ENCODE data around the gene ANKRD11.
"Not testable (repeated sequence)": the region's sequence is repeated elsewhere in the genome, so short reads cannot be mapped to it uniquely, and the experiment has no call there.

The ANKRD11 gene

GRCh38 chr16:89473136-89473712 lies 17.1 kb downstream of the ANKRD11 start:
- no peak for TF ChIP-seq CTCF (conservative IDR thresholded peaks at IDR 0.05; ENCODE audit: low read length)
- H3K4me3 ChIP-seq (ENCODE audit: low read length) = no peak overlapping the region
- DNase-seq (ENCODE audit: low read depth) = no peak

GRCh38 chr16:89472711-89473075 lies 17.7 kb downstream of the ANKRD11 start:
- TF ChIP-seq CTCF (conservative IDR thresholded peaks at IDR 0.05; ENCODE audit: low read length) = no peak
- DNase-seq (ENCODE audit: low read depth) = no peak
- no peak overlapping the region for H3K4me3 ChIP-seq (ENCODE audit: low read length)

- no peak for DNase-seq (ENCODE audit: low read depth)
- TF ChIP-seq CTCF (conservative IDR thresholded peaks at IDR 0.05; ENCODE audit: low read length) = no peak
These were observed 23.0 kb downstream of the ANKRD11 start for GRCh38 chr16:89467382-89467781.

GRCh38 chr16:89466920-89467319 lies 23.4 kb downstream of the ANKRD11 start:
- TF ChIP-seq CTCF (conservative IDR thresholded peaks at IDR 0.05; ENCODE audit: low read length) = no peak
- no peak for DNase-seq (ENCODE audit: low read depth)
- H3K4me3 ChIP-seq (ENCODE audit: low read length) = no peak overlapping the region

More at GRCh38 chr16:89467382-89467781, 23.0 kb downstream of the ANKRD11 start:
- no peak overlapping the region for H3K4me3 ChIP-seq (ENCODE audit: low read length)

GRCh38 chr16:89463312-89463711 lies 27.0 kb downstream of the ANKRD11 start:
- not testable (repeated sequence) for DNase-seq (ENCODE audit: low read depth)

GRCh38 chr16:89462639-89463038 lies 27.7 kb downstream of the ANKRD11 start:
- not testable (repeated sequence) for H3K4me3 ChIP-seq (ENCODE audit: low read length); DNase-seq (ENCODE audit: low read depth)

More at GRCh38 chr16:89463312-89463711, 27.0 kb downstream of the ANKRD11 start:
- not testable (repeated sequence) for H3K4me3 ChIP-seq (ENCODE audit: low read length)

- DNase-seq (ENCODE audit: low read depth) = not testable (repeated sequence)
These were observed 28.5 kb downstream of the ANKRD11 start for GRCh38 chr16:89461890-89462289.

GRCh38 chr16:89460556-89460955 lies 29.8 kb downstream of the ANKRD11 start:
- TF ChIP-seq CTCF (conservative IDR thresholded peaks at IDR 0.05; ENCODE audit: low read length) = no peak
- H3K4me3 ChIP-seq (ENCODE audit: low read length) = no peak overlapping the region
- no peak for DNase-seq (ENCODE audit: low read depth)

More at GRCh38 chr16:89461890-89462289, 28.5 kb downstream of the ANKRD11 start:
- not testable (repeated sequence) for H3K4me3 ChIP-seq (ENCODE audit: low read length)

GRCh38 chr16:89458967-89459366 lies 31.4 kb downstream of the ANKRD11 start:
- no peak overlapping the region for H3K4me3 ChIP-seq (ENCODE audit: low read length)
- DNase-seq (ENCODE audit: low read depth) = no peak
- TF ChIP-seq CTCF (conservative IDR thresholded peaks at IDR 0.05; ENCODE audit: low read length) = no peak
